Measurements from ENCODE around the gene CEACAM5. TPM values are rescaled to one million over a fixed set of nuclear protein-coding genes. Genes with fewer than 3 reads are reported as not detected.

The CEACAM5 gene
- polyA plus RNA-seq, 3 donors = not detected

GRCh38 chr19:41774515-41774980 is 66.1 kb downstream of the CEACAM5 start:
- Histone ChIP-seq H3K4me3 (replicated peaks in 1 of 3; ENCODE audit: low read depth in 2 of 3, low read length in 3 of 3) (no peak overlapping the region), H3K27ac (ENCODE audit: low read depth in 1 of 2, low read length in 2 of 2) (no peak overlapping the region), H3K4me2 (replicated peaks; ENCODE audit: extremely low read depth, low read length, poor library complexity, severe bottlenecking) (no peak overlapping the region), H3K79me2 (ENCODE audit: insufficient read depth, low read length) (no peaks in the 10 kb centered on the region), H4K20me1 (ENCODE audit: insufficient read depth, low read length) (no peaks in the 10 kb centered on the region), H3K9ac (ENCODE audit: insufficient read depth, low read length, poor library complexity, severe bottlenecking) (no peak overlapping the region), H3K4me1 (ENCODE audit: control insufficient read depth in 1 of 2, insufficient read depth in 2 of 2, low read length in 2 of 2) (no peaks in the 10 kb centered on the region), H2AFZ (ENCODE audit: insufficient read depth, low read depth, low read length, poor library complexity, severe bottlenecking) (no peak overlapping the region), H3K36me3 (replicated peaks in 1 of 2; ENCODE audit: control insufficient read depth in 1 of 2, insufficient read depth in 2 of 2, low read length in 2 of 2) (no peaks in the 10 kb centered on the region), H3K9me3 (replicated peaks in 1 of 2; ENCODE audit: control insufficient read depth in 1 of 2, insufficient read depth in 1 of 2, low read length in 2 of 2) (no peaks in the 10 kb centered on the region), H3K27me3 (ENCODE audit: control insufficient read depth in 2 of 2, insufficient read depth in 2 of 2, low read length in 2 of 2) (no peaks in the 10 kb centered on the region)
- Mint-ChIP-seq H3K27ac (peak overlapping the region in 1 of 7 donors; percentile 36), H3K4me3 (no peak overlapping the region), H3K27me3 (ENCODE audit: low read depth in 3 of 3) (peaks cover 0 to 8% (median 5%) of the 10 kb centered on the region in 3 donors), H3K9me3 (peaks cover 0 to 1% (median 0%) of the 10 kb centered on the region in 7 donors), H3K4me1 (peaks cover 7% of the 10 kb centered on the region), H3K36me3 (no peaks in the 10 kb centered on the region)
- WGBS (ENCODE audit: insufficient coverage) = 70% methylated on average over 5 of the region's 6 CpGs
- no peak for DNase-seq
- intact Hi-C loops (cut with micrococcal nuclease) = no loop called here
- no peak for TF ChIP-seq CTCF (IDR thresholded peaks at IDR 0.05)

GRCh38 chr19:41776700-41777099 is 68.3 kb downstream of the CEACAM5 start:
- no peak overlapping the region for H3K4me3 ChIP-seq (replicated peaks in 1 of 3; ENCODE audit: low read depth in 2 of 3, low read length in 3 of 3)
- no peaks in the 10 kb centered on the region for H3K27me3 ChIP-seq (ENCODE audit: control insufficient read depth in 2 of 2, insufficient read depth in 2 of 2, low read length in 2 of 2)
- H3K27ac ChIP-seq (ENCODE audit: low read depth in 1 of 2, low read length in 2 of 2) = no peak overlapping the region
- no peaks in the 10 kb centered on the region for H3K4me1 ChIP-seq (ENCODE audit: control insufficient read depth in 1 of 2, insufficient read depth in 2 of 2, low read length in 2 of 2)
- H3K9ac ChIP-seq (ENCODE audit: insufficient read depth, low read length, poor library complexity, severe bottlenecking) = no peak overlapping the region
- no peaks in the 10 kb centered on the region for H3K9me3 ChIP-seq (replicated peaks in 1 of 2; ENCODE audit: control insufficient read depth in 1 of 2, insufficient read depth in 1 of 2, low read length in 2 of 2)
- Mint-ChIP-seq H3K36me3 (no peaks in the 10 kb centered on the region), H3K4me3 (no peak overlapping the region), H3K4me1 (peaks cover 7% of the 10 kb centered on the region), H3K27ac (no peak overlapping the region), H3K27me3 (ENCODE audit: low read depth in 3 of 3) (peaks cover 0 to 8% (median 5%) of the 10 kb centered on the region in 3 donors), H3K9me3 (peaks cover 0 to 1% (median 0%) of the 10 kb centered on the region in 7 donors)
- H3K4me2 ChIP-seq (replicated peaks; ENCODE audit: extremely low read depth, low read length, poor library complexity, severe bottlenecking) = no peak overlapping the region
- WGBS (ENCODE audit: insufficient coverage) = 100% methylated on average over 2 of the region's 2 CpGs
- no peaks in the 10 kb centered on the region for H4K20me1 ChIP-seq (ENCODE audit: insufficient read depth, low read length)
- TF ChIP-seq CTCF (IDR thresholded peaks at IDR 0.05) = no peak
- no peak overlapping the region for H2AFZ ChIP-seq (ENCODE audit: insufficient read depth, low read depth, low read length, poor library complexity, severe bottlenecking)
- DNase-seq = no peak
- H3K36me3 ChIP-seq (replicated peaks in 1 of 2; ENCODE audit: control insufficient read depth in 1 of 2, insufficient read depth in 2 of 2, low read length in 2 of 2) = no peaks in the 10 kb centered on the region
- intact Hi-C loops (cut with micrococcal nuclease) = no loop called here
- H3K79me2 ChIP-seq (ENCODE audit: insufficient read depth, low read length) = no peaks in the 10 kb centered on the region

Other genes starting within 250 kb of the CEACAM5 start
- 1 to 10 TPM; 2.1 to 6.4 (median 4.1) TPM for gene CEACAM21, start 132.5 kb upstream of the CEACAM5 start, polyA plus RNA-seq
- gene CEACAM4, start 81.6 kb upstream of the CEACAM5 start, polyA plus RNA-seq = 10 to 100 TPM; 23.1 to 40.7 (median 27.5) TPM
- gene CEACAM7, start 20.4 kb upstream of the CEACAM5 start, polyA plus RNA-seq = not detected
- gene CEACAM6, start 46.9 kb downstream of the CEACAM5 start, polyA plus RNA-seq = under 1 TPM in 1 of 3 donors, not detected in 2; 0.07 TPM
- gene CEACAM3, start 88.0 kb downstream of the CEACAM5 start, polyA plus RNA-seq = 10 to 100 TPM in 2 of 3 donors, 1 to 10 TPM in 1; 5.9 to 11.8 (median 11.3) TPM
- not detected for gene LYPD4, start 136.1 kb downstream of the CEACAM5 start, polyA plus RNA-seq
- gene DMRTC2, start 136.4 kb downstream of the CEACAM5 start, polyA plus RNA-seq = not detected
- 1,000 to 10,000 TPM; 1,234 to 2,117 (median 1,424) TPM for gene RPS19, start 151.6 kb downstream of the CEACAM5 start, polyA plus RNA-seq
- gene CD79A, start 168.7 kb downstream of the CEACAM5 start, polyA plus RNA-seq = 1 to 10 TPM; 1.9 to 2.7 (median 2.1) TPM
- 100 to 1,000 TPM in 1 of 3 donors, 10 to 100 TPM in 2; 82.8 to 622 (median 95.5) TPM for gene ARHGEF1, start 174.6 kb downstream of the CEACAM5 start, polyA plus RNA-seq
- not detected for gene ERFL, start 219.8 kb downstream of the CEACAM5 start, polyA plus RNA-seq